Mucosa of rectum (tissue), 2 donors: ENCODE results near the gene SNX24.

Experiments used
- H3K27ac ChIP-seq, 2 donors: one replicate each; pipeline ENCODE4 v1.7.0; 2013; ENCODE audit warnings: inconsistent platforms in 2 of 2, low read depth in 2 of 2, low read length in 2 of 2
- H3K27me3 ChIP-seq, 2 donors: one replicate each; pipeline ENCODE4 v1.7.0; 2013; ENCODE audit warnings: low read length in 2 of 2; ENCODE audit not compliant: control insufficient read depth in 2 of 2, insufficient read depth in 2 of 2
- H3K36me3 ChIP-seq, 2 donors: one replicate each; pipeline ENCODE4 v1.7.0; 2013; ENCODE audit warnings: low read length in 2 of 2; ENCODE audit not compliant: control insufficient read depth in 2 of 2, insufficient read depth in 2 of 2
- H3K4me1 ChIP-seq, 2 donors: one replicate each; pipeline ENCODE4 v1.7.0; 2013; ENCODE audit warnings: low read length in 2 of 2, mild to moderate bottlenecking in 1 of 2; ENCODE audit not compliant: control insufficient read depth in 2 of 2, insufficient read depth in 2 of 2
- H3K4me3 ChIP-seq, 2 donors: one replicate each; pipeline ENCODE4 v1.7.0; 2013; ENCODE audit warnings: low read length in 2 of 2
- H3K9ac ChIP-seq, 2 donors: one replicate each; pipeline ENCODE4 v1.7.0; 2013; ENCODE audit warnings: low read length in 2 of 2, low read depth in 1 of 2, mild to moderate bottlenecking in 1 of 2
- H3K9me3 ChIP-seq, 2 donors: one replicate each; pipeline ENCODE4 v1.7.0; 2013; ENCODE audit warnings: low read length in 2 of 2; ENCODE audit not compliant: control insufficient read depth in 2 of 2
- donor health status: healthy.
- donor health status: Normal muscosa, but diverticular disease.

Gene SNX24, protein sequence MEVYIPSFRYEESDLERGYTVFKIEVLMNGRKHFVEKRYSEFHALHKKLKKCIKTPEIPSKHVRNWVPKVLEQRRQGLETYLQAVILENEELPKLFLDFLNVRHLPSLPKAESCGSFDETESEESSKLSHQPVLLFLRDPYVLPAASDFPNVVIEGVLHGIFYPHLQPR

DNA sequence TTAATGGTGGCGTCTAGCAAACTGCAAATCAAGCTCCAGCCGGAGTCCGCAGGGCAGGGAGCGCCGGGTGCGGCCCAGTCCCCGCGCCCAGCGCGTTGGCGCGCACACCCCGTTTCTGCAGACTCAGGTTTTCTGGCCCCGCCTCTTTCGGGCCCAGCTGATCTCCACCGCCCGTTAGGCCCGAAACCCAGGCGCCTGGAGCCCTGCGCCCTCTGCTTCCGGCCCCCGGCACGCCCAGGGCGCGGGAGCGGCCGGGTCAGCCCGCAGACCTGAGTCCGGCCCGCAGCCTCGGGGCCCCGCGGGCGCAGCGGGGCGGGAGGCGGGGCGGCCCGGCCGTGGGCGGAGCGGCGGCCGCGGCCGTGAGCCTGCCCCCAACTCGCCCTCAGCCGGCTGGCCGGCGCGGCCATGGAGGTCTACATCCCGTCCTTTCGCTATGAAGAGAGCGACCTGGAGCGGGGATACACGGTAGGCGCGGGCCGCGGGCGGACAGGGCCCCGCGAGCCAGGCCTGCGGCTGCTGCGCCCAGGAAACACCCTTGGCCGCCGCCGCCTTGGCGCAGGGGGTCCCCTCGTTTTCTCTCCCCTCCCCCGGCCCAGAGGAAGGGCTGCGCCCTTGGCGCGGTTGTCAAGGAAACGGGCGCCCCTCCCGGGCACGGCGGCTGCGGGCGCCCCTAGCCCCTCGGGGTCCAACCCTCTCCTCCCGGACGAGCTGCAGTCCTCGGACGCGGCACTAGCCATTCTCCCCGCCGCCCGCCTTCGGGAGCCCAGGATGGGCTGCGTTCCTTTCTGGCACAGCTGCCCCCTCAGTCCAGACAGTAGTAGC, at the start of gene SNX24:
Gene SNX24 (plus strand): TSS at position 385 of the 822 bp plus-strand sequence. CDS start 21 bp downstream, at position 406.
- Histone ChIP-seq H3K4me1 (peaks cover 5 to 14% of the 10 kb centered on the region in 2 donors), H3K9ac (peak within 1 kb of the TSS; percentile 61 to 78), H3K4me3 (peak within 1 kb of the TSS; percentile 74 to 87), H3K36me3 (no peaks in the 10 kb centered on the region), H3K27me3 (no peaks in the 10 kb centered on the region), H3K9me3 (no peaks in the 10 kb centered on the region), H3K27ac (peak within 1 kb of the TSS; percentile 90)

DNA sequence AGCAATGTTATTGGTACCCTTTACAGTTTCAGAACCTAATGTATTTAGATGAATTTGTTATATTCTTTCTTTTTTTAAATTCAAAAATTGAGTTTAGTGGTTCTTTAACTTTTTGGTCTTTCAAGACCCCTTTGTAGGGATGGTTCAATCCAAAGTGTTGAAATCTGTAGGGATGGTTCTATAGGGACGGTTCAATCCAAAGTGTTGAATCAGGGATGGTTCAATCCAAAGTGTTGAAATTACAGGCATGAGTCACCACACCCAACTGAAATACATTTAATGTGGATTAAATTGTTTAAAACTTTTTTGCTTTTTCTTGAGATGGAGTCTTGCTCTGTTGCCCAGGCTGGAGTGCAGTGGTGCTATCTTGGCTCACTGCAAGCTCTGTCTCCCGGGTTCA, 39.9 kb upstream of the SNX24 start:
- Histone ChIP-seq H3K4me1 (no peaks in the 10 kb centered on the region), H3K9ac (no peak overlapping the region), H3K9me3 (no peaks in the 10 kb centered on the region), H3K27me3 (no peaks in the 10 kb centered on the region), H3K27ac (no peak overlapping the region), H3K4me3 (no peak overlapping the region), H3K36me3 (peaks cover 29 to 33% of the 10 kb centered on the region in 2 donors)

DNA sequence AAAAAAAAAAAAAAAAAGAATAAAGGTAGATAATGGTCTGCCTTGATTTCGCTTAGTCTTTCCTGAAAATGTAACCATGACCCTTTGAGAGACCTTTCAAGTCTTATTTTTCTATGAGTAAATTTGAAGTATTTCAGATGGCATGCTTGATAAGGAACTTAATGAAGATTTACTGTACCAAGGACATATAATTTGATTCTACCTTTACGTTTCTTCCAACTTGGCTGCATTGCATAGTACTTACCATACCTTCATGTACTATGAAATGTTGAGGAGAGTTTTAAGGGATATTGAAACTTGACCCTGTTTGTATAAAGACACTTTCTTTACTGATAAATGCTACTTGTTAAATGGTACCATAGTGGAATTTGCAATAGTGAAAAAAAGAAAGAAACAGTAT, 35.0 kb upstream of the SNX24 start:
- H3K27ac ChIP-seq: no peak overlapping the region
- no peaks in the 10 kb centered on the region for H3K4me1 ChIP-seq
- H3K4me3 ChIP-seq: no peak overlapping the region
- H3K9ac ChIP-seq: no peak overlapping the region
- no peaks in the 10 kb centered on the region for H3K27me3 ChIP-seq
- peaks cover 14 to 16% of the 10 kb centered on the region in 2 donors for H3K36me3 ChIP-seq
- no peaks in the 10 kb centered on the region for H3K9me3 ChIP-seq

DNA sequence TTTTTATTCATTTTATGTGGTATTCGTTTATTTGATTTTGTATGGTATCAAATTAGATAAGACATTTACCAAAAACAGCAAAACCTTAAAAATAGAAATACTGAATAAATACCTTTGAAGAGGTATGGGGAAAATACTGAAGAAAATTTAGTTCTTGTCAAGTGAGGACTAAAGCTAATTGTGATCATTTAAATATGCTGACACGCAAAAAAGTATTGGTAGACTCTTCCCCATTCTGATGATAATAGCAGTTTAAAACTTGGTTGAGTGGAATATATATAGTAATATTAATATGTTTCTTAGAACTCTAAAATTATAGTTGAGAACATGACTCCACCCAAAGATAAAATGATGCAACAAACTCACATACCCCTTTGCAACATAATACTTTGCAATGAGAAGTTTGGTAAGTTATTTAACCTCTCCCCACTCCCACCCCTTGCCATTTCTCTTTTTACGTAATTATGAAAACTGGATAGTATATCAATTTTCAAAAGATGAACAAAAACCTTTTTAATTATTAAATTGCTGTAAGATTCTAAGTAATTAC, 30.1 kb upstream of the SNX24 start:
- Histone ChIP-seq H3K9me3 (no peaks in the 10 kb centered on the region), H3K4me3 (no peak overlapping the region), H3K27me3 (no peaks in the 10 kb centered on the region), H3K9ac (no peak overlapping the region), H3K4me1 (no peaks in the 10 kb centered on the region), H3K36me3 (peaks cover 12 to 18% of the 10 kb centered on the region in 2 donors), H3K27ac (no peak overlapping the region)

DNA sequence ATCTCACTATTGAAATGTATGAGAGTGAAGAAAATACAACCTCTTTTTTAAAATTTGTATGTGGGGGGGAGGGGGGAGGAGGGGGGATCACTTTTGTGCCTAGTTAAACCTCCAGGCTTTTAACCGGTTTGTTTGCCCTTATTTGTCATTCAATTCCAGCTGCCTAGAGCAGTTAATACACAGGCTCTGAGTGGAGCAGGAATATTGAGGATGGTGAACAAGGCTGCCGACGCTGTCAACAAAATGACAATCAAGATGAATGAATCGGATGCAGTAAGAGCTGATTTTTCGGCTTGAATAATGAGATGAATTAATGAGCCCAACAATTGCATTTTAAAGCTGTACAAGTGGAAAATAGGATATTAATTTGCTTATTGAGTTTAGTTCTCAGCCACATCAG, 28.7 kb upstream of the SNX24 start:
- Histone ChIP-seq H3K36me3 (peaks cover 19 to 22% of the 10 kb centered on the region in 2 donors), H3K27ac (no peak overlapping the region), H3K9ac (no peak overlapping the region), H3K4me3 (no peak overlapping the region), H3K27me3 (no peaks in the 10 kb centered on the region), H3K4me1 (no peaks in the 10 kb centered on the region), H3K9me3 (no peaks in the 10 kb centered on the region)

DNA sequence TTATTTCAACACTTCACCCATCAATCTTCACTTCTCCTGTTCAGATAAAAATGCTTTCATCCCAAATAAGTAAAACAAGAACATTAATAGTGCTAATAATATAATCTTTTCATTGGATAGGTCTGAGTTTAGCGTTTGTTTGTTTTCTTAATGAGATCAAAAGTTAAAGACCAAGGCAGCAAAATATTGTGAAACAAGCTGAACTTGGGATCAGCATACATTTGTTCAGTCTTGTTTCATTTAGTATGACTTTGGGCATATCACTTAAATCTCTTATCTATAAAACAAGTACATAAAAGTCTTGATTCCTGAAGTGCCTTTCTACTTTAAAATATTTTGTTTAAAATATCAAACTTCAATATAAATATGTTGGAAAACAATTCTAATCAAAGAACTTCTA, 13.4 kb upstream of the SNX24 start:
- Histone ChIP-seq H3K36me3 (peaks cover 11 to 12% of the 10 kb centered on the region in 2 donors), H3K9me3 (no peaks in the 10 kb centered on the region), H3K4me3 (no peak overlapping the region), H3K4me1 (no peaks in the 10 kb centered on the region), H3K27me3 (no peaks in the 10 kb centered on the region), H3K27ac (no peak overlapping the region), H3K9ac (no peak overlapping the region)

DNA sequence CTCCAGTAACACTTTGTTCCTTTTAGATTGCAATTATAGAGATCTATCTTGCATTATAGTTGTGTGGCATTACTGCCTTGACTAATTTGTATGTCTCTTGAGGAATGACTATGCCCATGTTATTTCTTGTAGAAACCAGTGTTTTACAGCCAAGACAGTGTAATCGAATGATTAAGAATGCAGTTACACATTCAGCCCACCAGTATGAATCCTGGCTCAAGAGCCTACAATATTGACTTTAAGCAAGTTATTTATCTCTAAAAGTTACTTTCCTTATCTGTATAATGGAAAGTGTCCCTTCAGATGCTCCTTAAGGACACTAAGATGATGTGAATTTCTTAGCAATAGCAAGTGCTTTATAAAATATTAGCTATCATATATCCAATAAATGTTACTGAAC, 9.7 kb upstream of the SNX24 start:
- Histone ChIP-seq H3K4me1 (no peaks in the 10 kb centered on the region), H3K4me3 (no peak overlapping the region), H3K36me3 (no peaks in the 10 kb centered on the region), H3K27me3 (no peaks in the 10 kb centered on the region), H3K9me3 (no peaks in the 10 kb centered on the region), H3K9ac (no peak overlapping the region), H3K27ac (no peak overlapping the region)

DNA sequence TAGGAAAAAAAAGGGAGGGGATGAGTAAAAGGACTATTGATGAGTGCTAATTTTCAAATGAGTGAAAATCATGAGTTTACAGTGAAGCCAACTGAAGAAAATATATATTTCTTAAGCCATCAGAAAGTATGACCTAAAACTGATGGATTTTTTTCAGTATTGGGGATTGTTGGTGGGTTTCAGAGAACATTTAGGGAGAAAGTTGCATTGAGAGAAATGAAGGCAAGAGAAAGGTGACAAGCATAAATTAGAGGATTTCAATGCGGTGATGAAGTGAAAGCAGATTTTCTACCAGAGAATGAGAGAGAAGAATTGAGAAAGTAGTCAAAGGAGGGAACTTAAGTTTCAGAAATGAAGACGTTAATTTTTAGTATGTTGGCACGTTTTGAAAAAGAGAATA, 8.5 kb upstream of the SNX24 start:
- Histone ChIP-seq H3K4me3 (no peak overlapping the region), H3K36me3 (no peaks in the 10 kb centered on the region), H3K9ac (no peak overlapping the region), H3K4me1 (no peaks in the 10 kb centered on the region), H3K27ac (no peak overlapping the region), H3K9me3 (no peaks in the 10 kb centered on the region), H3K27me3 (no peaks in the 10 kb centered on the region)

DNA sequence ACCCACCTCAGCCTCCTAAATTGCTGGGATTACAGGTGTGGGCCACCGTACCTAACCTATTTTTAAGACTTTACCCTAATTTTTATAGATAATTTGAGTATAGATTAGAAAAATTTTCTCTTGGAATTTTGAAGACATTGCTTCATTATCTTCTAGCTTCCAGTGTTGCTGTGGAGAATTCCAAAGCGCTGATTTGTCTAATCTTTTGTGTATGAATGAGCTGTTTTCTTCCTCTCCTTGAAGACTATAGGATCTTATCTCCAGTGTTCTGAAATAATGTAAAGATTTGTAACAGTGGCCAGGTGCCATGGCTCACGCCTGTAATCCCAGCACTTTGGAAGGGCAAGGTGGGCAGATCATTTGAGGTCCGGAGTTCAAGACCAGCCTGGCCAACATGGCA, 5.7 kb upstream of the SNX24 start:
- H3K36me3 ChIP-seq: no peaks in the 10 kb centered on the region
- no peak overlapping the region for H3K4me3 ChIP-seq
- H3K27me3 ChIP-seq: no peaks in the 10 kb centered on the region
- H3K27ac ChIP-seq: no peak overlapping the region
- H3K9ac ChIP-seq: no peak overlapping the region
- H3K4me1 ChIP-seq: peaks cover 5 to 6% of the 10 kb centered on the region in 2 donors
- no peaks in the 10 kb centered on the region for H3K9me3 ChIP-seq

DNA sequence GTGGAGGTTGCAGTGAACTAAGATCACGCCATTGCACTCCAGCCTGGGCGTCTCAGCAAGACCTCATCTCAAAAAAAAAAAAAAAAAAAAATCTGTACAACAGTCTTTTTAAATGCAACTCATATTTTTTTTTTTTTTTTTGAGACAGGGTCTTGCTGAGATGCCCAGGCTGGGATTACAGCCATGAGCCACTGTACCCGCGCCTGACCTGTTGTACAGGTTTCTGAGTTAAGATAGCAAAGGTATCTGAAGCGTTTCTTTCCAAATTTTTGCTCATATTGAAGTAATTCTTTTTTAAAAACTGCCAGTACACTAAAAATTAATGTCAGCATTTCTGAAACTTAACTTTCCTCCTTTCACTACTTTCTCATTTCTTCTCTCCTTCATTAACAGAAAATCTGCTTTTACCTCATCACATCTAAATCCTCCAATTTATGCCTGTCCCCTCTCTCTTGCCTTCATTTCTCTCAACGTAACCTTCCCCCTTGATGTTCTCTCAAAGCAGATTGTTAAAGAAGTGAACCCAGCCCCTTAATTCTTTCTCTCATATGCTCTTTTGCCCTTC, 3.3 kb upstream of the SNX24 start:
- no peak overlapping the region for H3K4me3 ChIP-seq
- no peaks in the 10 kb centered on the region for H3K27me3 ChIP-seq
- H3K4me1 ChIP-seq: peaks cover 5 to 14% of the 10 kb centered on the region in 2 donors
- H3K9ac ChIP-seq: no peak overlapping the region
- no peak overlapping the region for H3K27ac ChIP-seq
- no peaks in the 10 kb centered on the region for H3K36me3 ChIP-seq
- H3K9me3 ChIP-seq: no peaks in the 10 kb centered on the region
